Kidney (tissue), 14 donors: ENCODE measurements around the gene DNAJB6. TPM values are rescaled to one million over a fixed set of nuclear protein-coding genes. Genes with fewer than 3 reads are reported as not detected.
A peak's percentile ranks its signal among the peaks of the same experiment; 100 is the strongest.

Experiments used
- DNase-seq, 5 donors: peaks; one replicate each; pipeline ENCODE4 v3.0.0-alpha.2; 2013 to 2020
- FAIRE-seq: peaks from 2 replicates; lab custom pipeline; 2012; peaks lifted over from hg19 to GRCh38; lab: Jason Lieb, UNC
- H3K27ac ChIP-seq, 2 donors: one replicate each; pipeline ENCODE4 v1.7.0; 2013; ENCODE audit warnings: low read depth in 2 of 2, low read length in 2 of 2, inconsistent platforms in 1 of 2
- H3K27me3 ChIP-seq: one replicate; pipeline ENCODE4 v1.7.1; 2013; ENCODE audit warnings: low read length, inconsistent platforms; ENCODE audit not compliant: control insufficient read depth, insufficient read depth
- H3K36me3 ChIP-seq, 3 donors: one replicate each; pipeline versions ENCODE4 v1.7.0 to v1.7.1; 2013; ENCODE audit warnings: low read length in 3 of 3, control low read depth in 1 of 3, inconsistent platforms in 1 of 3; ENCODE audit not compliant: insufficient read depth in 3 of 3, control insufficient read depth in 2 of 3
- H3K4me1 ChIP-seq, 3 donors: one replicate each; pipeline versions ENCODE4 v1.7.0 to v1.7.1; 2013; ENCODE audit warnings: low read length in 3 of 3, inconsistent platforms in 1 of 3, low read depth in 1 of 3; ENCODE audit not compliant: control insufficient read depth in 2 of 3, insufficient read depth in 2 of 3
- H3K4me3 ChIP-seq, 3 donors: one replicate each; pipeline versions ENCODE4 v1.7.0 to v1.8.1; 2013; ENCODE audit warnings: low read length in 3 of 3, control low read depth in 1 of 3, inconsistent platforms in 1 of 3
- H3K9ac ChIP-seq, 3 donors: one replicate each; pipeline versions ENCODE4 v1.7.0 to v1.7.1; 2013; ENCODE audit warnings: low read length in 3 of 3, control low read depth in 1 of 3, inconsistent platforms in 1 of 3
- H3K9me3 ChIP-seq, 3 donors: one replicate each; pipeline versions ENCODE4 v1.7.0 to v1.7.1; 2013; ENCODE audit warnings: low read length in 3 of 3, control low read depth in 1 of 3, inconsistent platforms in 1 of 3; ENCODE audit not compliant: control insufficient read depth in 2 of 3, insufficient read depth in 1 of 3
- intact Hi-C: fragments of 100-400 bp; cut with DNase I; formaldehyde crosslinking; loops from one replicate; pipeline ENCODE4 v1.11.1; 2022
- polyA plus RNA-seq: library from polyadenylated mRNA; stranded (reverse); fragments of 350-450 nt; fragmentation: Illumina TruSeq; extraction: RNeasy Lipid Tissue Mini Kit (QIAGEN cat#74804); gene quantifications from one replicate; pipeline ENCODE4 v1.2.3, GENCODE V29; 2014; ENCODE audit warnings: low read depth, low replicate concordance; ENCODE audit not compliant: insufficient read depth
- total RNA-seq: library from RNA; stranded (reverse); fragmentation: NEBNext Ultra II Directional; extraction: Animal tissue kit (Norgen Biotek cat#: 25700); gene quantifications from one replicate; pipeline ENCODE4 v1.2.1, GENCODE V29; 2021
- TF ChIP-seq, protein P1 (sequence below): IDR thresholded peaks from 3 replicates; pipeline ENCODE4 v1.5.1; 2012; ENCODE audit warnings: mild to moderate bottlenecking, moderate library complexity, borderline replicate concordance; ENCODE audit not compliant: insufficient read depth; ENCODE audit errors: extremely low read depth
- donor health status: control.
- donor health status: control.
- donor health status: control.
- donor health status: control.
- donor health status: control.
- donor health status: DM: yes; HTN: yes; CAD: no.
- donor health status: Normal renal cell carcinoma (clear cell type).

Gene DNAJB6
- total and polyA plus RNA-seq, 2 donors from 2014 or later = 74.5 to 86.8 TPM

DNA sequence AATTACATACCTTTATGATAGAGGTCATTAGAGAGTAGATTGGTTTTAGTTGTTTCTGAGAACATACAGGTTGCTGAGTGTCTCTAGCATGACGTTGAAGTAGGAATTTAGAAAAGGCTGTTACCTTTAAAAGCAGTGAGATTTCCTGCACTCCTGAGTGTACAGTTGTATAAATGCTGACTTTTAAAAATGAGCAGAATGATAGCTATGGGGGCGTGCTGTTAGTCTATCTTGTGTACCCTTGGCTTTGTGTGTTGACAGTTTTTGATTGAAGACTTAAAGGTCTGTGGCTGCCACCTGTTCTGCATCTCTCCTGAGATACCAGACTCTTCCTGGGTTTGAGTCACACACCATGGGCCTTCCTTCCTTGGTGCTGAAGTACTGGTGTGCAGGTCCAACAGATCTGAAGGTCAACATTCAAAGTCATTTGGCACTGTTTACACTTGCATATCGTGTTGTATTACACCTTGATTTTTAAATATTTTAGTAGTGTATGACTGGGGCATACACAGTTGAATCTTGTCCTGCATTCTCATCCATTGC lies 23.8 kb downstream of the DNAJB6 start:
- intact Hi-C loops = no loop called here
- TF ChIP-seq, protein P1, sequence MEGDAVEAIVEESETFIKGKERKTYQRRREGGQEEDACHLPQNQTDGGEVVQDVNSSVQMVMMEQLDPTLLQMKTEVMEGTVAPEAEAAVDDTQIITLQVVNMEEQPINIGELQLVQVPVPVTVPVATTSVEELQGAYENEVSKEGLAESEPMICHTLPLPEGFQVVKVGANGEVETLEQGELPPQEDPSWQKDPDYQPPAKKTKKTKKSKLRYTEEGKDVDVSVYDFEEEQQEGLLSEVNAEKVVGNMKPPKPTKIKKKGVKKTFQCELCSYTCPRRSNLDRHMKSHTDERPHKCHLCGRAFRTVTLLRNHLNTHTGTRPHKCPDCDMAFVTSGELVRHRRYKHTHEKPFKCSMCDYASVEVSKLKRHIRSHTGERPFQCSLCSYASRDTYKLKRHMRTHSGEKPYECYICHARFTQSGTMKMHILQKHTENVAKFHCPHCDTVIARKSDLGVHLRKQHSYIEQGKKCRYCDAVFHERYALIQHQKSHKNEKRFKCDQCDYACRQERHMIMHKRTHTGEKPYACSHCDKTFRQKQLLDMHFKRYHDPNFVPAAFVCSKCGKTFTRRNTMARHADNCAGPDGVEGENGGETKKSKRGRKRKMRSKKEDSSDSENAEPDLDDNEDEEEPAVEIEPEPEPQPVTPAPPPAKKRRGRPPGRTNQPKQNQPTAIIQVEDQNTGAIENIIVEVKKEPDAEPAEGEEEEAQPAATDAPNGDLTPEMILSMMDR = no peak
- Histone ChIP-seq H3K36me3 (peaks cover 5 to 29% (median 20%) of the 10 kb centered on the region in 3 donors), H3K27me3 (no peaks in the 10 kb centered on the region), H3K9ac (no peak overlapping the region), H3K9me3 (no peaks in the 10 kb centered on the region), H3K4me3 (no peak overlapping the region), H3K27ac (no peak overlapping the region), H3K4me1 (peaks cover 0 to 24% (median 19%) of the 10 kb centered on the region in 3 donors)
- FAIRE-seq (no peak), DNase-seq (no peak)

GRCh38 chr7:157361537-157361936 lies 24.7 kb downstream of the DNAJB6 start:
- no peaks in the 10 kb centered on the region for H3K9me3 ChIP-seq
- peaks cover 0 to 16% (median 11%) of the 10 kb centered on the region in 3 donors for H3K4me1 ChIP-seq
- H3K27ac ChIP-seq = no peak overlapping the region
- FAIRE-seq (no peak), DNase-seq (peak in 1 of 5 donors; percentile 24)
- H3K9ac ChIP-seq = no peak overlapping the region
- no peaks in the 10 kb centered on the region for H3K27me3 ChIP-seq
- intact Hi-C loops = no loop called here
- TF ChIP-seq, protein P1 = no peak
- peaks cover 5 to 31% (median 20%) of the 10 kb centered on the region in 3 donors for H3K36me3 ChIP-seq
- no peak overlapping the region for H3K4me3 ChIP-seq

DNA sequence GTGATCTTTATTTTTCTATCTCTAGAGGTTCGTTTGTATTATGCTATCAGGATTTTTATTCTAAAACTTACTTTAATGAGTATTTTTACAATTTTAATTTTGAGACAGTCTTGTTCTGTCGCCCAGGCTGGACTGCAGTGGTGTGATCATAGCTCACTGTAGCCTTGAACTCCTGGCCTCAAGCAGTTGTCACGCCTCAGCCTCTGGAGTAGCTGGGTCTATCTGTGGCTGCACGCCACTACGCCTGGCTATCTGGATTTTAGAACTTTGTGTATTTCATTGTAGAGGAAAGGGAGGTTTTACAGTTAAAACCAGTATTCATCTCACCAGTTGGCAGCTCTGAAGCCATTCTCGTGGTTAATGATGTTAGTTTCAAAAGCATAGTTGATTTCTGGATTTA lies 25.9 kb downstream of the DNAJB6 start:
- DNase-seq (no peak), FAIRE-seq (no peak)
- peaks cover 0 to 14% (median 6%) of the 10 kb centered on the region in 3 donors for H3K4me1 ChIP-seq
- H3K9ac ChIP-seq = no peak overlapping the region
- H3K4me3 ChIP-seq = no peak overlapping the region
- no peaks in the 10 kb centered on the region for H3K9me3 ChIP-seq
- no peaks in the 10 kb centered on the region for H3K27me3 ChIP-seq
- no peak overlapping the region for H3K27ac ChIP-seq
- intact Hi-C loops = no loop called here
- TF ChIP-seq, protein P1 = no peak
- peaks cover 10 to 41% (median 27%) of the 10 kb centered on the region in 3 donors for H3K36me3 ChIP-seq
